D721Med (cell line): ENCODE results near the gene CREB3L2.

Experiments used
- DNase-seq: peaks from one replicate; pipeline ENCODE4 v3.0.0; 2011; ENCODE audit warnings: low spot score; ENCODE audit not compliant: insufficient read length
- FAIRE-seq: peaks from 2 replicates; lab custom pipeline; 2011; peaks lifted over from hg19 to GRCh38; lab: Jason Lieb, UNC
- TF ChIP-seq, protein P1 (sequence below): IDR thresholded peaks from 2 replicates; pipeline ENCODE4 v1.5.1; 2012; ENCODE audit warnings: mild to moderate bottlenecking, control low read depth; ENCODE audit not compliant: insufficient read depth; ENCODE audit errors: missing control alignments

CREB3L2 gene

DNA sequence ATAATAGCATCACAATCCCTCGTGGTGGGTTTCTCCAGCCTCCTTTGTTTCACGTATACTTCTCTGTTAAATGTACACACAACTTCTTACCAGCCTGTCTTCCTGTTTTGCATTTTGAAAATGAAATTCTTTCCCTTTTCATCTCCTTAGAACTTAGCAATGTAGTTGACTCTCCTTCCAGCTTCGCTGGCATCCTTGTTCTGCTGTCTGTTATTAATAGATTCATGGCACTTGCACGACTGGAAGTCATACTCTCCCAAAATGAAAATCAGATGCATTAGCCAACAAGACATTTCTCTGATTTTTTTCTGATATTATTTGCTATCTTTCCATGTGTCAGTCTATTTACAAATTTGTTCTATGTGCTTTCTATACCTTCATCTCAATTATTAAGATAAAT is 3.0 kb upstream of the CREB3L2 start:
- TF ChIP-seq, protein P1, sequence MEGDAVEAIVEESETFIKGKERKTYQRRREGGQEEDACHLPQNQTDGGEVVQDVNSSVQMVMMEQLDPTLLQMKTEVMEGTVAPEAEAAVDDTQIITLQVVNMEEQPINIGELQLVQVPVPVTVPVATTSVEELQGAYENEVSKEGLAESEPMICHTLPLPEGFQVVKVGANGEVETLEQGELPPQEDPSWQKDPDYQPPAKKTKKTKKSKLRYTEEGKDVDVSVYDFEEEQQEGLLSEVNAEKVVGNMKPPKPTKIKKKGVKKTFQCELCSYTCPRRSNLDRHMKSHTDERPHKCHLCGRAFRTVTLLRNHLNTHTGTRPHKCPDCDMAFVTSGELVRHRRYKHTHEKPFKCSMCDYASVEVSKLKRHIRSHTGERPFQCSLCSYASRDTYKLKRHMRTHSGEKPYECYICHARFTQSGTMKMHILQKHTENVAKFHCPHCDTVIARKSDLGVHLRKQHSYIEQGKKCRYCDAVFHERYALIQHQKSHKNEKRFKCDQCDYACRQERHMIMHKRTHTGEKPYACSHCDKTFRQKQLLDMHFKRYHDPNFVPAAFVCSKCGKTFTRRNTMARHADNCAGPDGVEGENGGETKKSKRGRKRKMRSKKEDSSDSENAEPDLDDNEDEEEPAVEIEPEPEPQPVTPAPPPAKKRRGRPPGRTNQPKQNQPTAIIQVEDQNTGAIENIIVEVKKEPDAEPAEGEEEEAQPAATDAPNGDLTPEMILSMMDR: no peak
- DNase-seq (no peak), FAIRE-seq (no peak)

DNA sequence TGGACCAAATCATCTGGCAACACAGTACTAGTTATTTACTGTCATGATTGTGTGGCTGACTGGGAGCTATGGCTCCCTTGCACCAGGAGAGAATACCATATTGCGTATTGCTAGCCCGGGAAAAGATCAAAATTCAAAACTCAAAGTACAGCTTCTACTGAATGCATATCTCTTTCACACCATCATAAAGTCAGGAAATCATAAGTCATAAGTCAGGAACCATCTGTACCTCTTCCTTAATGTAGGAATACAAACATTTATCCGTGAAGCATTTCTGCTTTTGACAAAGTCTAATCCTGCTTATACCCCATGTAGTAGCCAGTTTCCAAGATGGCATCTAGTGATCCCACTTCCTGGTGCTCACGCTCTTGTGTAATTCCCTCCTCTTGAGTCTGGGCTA is 2.2 kb upstream of the CREB3L2 start:
- DNase-seq (no peak), FAIRE-seq (no peak)
- TF ChIP-seq, protein P1: no peak

DNA sequence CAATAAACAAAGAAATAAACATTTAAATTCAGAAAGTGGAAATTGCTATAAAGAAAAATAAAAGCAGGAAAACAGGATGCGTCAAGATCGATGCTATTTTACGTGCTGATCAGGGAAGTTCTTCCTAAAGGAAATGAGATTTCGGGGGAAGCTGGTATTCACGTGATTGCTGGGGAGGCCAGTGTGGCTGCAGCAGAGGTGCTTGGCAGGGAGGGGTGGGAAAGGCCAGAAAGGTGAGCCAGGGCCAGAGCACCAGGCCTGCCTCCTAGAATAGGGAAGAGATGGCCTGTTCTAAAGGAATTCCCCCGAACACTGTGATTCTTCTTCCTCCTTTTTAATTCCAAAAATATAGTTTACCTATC is 923 bp upstream of the CREB3L2 start:
- DNase-seq (no peak), FAIRE-seq (no peak)
- TF ChIP-seq, protein P1: no peak

DNA sequence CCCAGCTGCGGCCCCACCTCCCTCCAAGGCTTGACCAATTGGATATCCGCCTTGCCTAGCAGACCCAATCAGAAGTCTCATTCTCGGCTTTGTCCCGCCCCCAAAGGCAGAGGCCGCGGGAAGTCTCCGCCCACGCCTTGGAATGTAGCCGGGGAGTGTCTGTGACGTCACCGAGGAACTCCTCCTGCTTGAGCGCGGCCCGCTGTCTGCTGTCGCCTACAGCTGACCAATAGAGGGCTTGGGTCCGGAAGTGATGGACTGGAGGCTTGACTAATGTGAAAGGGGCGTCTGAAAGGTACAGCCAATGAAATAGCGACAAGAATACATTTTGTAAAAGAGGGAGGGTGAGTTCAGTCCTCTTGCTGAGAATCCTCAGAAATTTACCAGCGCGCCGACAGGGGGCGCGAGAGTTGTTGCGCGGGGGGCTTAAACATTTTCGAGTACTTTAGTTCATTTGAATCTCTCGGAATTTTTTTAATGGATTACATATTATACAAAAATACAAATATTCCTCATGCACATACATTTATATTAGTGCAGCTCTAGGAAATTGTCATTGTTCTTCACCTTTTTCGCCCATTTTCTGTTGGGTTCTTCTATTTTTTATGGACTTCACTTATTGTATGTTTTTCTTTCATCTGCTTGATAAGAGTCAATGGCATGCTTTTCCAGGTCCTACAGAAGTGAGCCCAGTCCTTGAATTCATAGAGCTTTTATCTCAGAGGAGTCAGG is 376 bp upstream of the CREB3L2 start:
- TF ChIP-seq, protein P1: peak; percentile 67
- FAIRE-seq (no peak), DNase-seq (peak; percentile 67)

DNA sequence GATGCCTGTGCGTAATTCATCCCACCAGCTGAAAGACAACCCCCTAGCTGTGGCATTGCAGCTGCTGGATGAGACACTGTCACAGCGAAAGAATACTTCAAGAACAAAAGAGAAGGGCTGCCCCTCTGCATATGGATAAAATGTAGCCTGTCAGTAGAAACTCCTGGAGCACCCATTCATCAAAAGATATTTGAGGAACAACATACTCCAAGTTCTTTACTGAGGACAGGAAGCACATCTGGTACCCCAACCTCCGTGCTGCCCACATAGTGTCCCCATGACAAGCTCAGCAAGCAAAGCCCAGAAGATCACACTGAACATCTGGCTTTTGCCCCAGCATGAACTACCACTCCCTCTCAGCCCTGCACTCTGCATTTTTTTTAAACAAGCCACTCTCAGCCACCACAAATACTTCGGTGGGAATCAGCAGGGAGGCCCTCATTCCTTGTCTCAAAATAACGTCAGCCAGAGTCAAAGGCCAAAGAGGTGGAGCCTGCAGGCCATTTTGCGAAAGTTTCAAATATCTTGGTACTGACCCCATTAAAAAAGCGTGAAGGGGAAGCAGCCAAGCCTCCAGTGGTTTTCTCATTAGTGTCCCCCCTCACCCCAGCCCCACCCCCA is 1.7 kb downstream of the CREB3L2 start:
- TF ChIP-seq, protein P1: no peak
- DNase-seq (no peak), FAIRE-seq (no peak)

DNA sequence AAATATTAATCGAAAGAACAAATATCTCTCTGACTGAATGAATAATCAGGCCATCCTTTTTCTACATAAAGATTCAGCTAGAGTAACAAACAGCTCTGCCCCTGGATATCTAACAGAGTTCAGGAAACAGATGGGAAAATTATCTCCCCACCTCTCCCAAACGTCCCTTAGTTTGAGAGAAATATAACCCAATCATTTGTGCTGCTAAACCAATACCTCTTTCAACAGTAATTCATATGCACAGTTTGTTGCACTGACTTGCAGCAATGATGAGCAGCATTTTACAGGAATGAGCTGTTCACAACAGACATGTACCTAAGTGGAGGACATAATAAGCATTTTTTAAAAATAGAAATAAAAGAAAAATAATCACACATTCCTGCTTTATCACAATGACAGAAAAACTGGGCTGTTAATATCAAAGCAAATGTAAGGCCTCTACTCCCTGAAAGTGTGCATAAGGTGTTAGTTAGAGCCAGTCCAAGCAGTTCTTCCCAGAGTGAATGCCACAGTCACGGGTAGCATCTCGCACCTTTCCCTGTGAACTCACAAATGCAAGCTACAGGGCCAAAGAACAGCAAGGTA is 2.3 kb downstream of the CREB3L2 start:
- TF ChIP-seq, protein P1: no peak
- no peak for DNase-seq
- FAIRE-seq: no peak

DNA sequence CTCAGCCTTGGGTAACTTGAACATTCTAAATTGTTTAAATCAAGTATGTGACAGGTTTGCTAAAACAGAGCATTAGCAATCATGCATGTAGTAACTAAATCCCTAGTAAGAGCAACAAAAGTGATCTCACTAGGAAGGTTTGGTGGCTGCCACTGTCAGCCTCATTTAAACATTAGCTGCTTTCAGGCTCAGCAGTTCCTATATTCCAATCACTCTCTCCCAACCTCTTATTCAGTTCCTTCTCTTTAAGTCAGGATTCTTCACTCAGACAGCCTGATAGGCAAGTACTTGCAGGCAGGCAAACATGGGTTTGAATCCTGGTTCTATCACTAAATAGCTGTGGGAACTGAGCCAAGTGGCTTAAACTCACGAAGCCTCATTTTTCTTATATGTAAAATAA is 3.6 kb downstream of the CREB3L2 start:
- FAIRE-seq (no peak), DNase-seq (no peak)
- TF ChIP-seq, protein P1: no peak
